ENCODE results near the gene CCDC13.
"Not testable (repeated sequence)": the region's sequence is repeated elsewhere in the genome, so short reads cannot be mapped to it uniquely, and the experiment has no call there.

The CCDC13 gene

DNA sequence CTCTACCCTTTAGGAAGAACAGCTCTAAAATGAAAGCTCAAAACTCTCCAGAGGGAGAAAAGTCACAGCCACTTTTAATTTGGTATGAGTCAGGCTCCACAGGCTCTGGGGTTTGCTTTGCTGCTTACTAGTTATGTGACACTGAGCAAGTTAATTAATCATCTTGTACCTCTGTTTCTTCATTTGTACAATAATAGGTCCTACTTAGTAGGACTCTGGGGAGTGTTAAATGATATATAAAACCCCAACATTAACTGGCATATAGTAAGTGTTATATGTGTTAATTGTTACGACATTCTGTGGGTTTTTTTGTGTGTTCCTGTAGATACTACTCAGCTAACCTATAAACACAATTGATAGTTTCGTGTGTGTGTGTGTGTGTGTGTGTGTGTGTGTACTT is 42.8 kb upstream of the CCDC13 start:
- no peak for ATAC-seq (ENCODE audit: low read depth)
- H3K9me3 ChIP-seq (ENCODE audit: severe bottlenecking) = no peaks in the 10 kb centered on the region
- TF ChIP-seq CTCF (IDR thresholded peaks at IDR 0.05; ENCODE audit: poor library complexity, severe bottlenecking) = no peak
- H3K36me3 ChIP-seq (ENCODE audit: low read depth) = no peaks in the 10 kb centered on the region
- H3K4me3 ChIP-seq (ENCODE audit: severe bottlenecking) = no peak overlapping the region
- H3K27ac ChIP-seq (ENCODE audit: poor library complexity, severe bottlenecking) = no peak overlapping the region
- no peak for DNase-seq (ENCODE audit: low spot score)
- H3K27me3 ChIP-seq (ENCODE audit: insufficient read depth, poor library complexity, severe bottlenecking) = no peaks in the 10 kb centered on the region
- peaks cover 29% of the 10 kb centered on the region for H3K4me1 ChIP-seq (ENCODE audit: insufficient read depth, poor library complexity, severe bottlenecking)

DNA sequence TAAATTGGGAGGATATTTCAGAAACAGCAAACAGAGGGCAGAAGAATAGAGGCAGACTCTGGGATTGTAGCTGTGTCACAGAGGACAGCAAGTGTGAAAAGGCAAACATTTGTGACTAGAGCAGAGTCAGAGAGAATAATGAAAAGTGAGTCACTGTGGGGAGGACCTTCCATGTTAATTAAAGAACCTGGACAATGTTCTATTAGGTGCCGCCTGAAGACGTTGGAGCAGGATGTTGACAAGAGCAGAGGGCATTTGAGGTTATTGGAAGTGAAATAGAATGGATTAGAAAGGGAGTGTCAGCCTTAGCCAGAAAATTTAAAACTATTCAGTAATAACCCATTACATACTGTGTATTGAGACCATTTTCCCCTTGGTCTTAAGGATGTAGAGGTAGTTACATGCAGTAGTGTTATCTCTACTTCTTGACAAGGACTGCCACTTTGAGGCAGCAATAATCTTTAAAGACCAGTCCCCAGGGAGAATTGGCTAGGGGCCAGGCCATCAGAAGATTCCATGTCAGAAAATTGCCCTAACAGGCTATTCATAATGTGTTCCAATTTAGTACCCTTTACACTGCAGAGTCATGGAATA is 42.0 kb upstream of the CCDC13 start:
- ATAC-seq (ENCODE audit: low read depth) (peak; percentile 70; the same call in 2 of the 3 replicates), DNase-seq (ENCODE audit: low spot score) (no peak)
- H3K36me3 ChIP-seq (ENCODE audit: low read depth) = no peaks in the 10 kb centered on the region
- peaks cover 22% of the 10 kb centered on the region for H3K4me1 ChIP-seq (ENCODE audit: insufficient read depth, poor library complexity, severe bottlenecking)
- no peak overlapping the region for H3K4me3 ChIP-seq (ENCODE audit: severe bottlenecking)
- no peaks in the 10 kb centered on the region for H3K9me3 ChIP-seq (ENCODE audit: severe bottlenecking)
- H3K27ac ChIP-seq (ENCODE audit: poor library complexity, severe bottlenecking) = no peak overlapping the region
- TF ChIP-seq CTCF (IDR thresholded peaks at IDR 0.05; ENCODE audit: poor library complexity, severe bottlenecking) = no peak
- H3K27me3 ChIP-seq (ENCODE audit: insufficient read depth, poor library complexity, severe bottlenecking) = no peaks in the 10 kb centered on the region

- ATAC-seq (ENCODE audit: low read depth) (no peak), DNase-seq (ENCODE audit: low spot score) (no peak)
- H3K36me3 ChIP-seq (ENCODE audit: low read depth) = no peaks in the 10 kb centered on the region
- H3K27me3 ChIP-seq (ENCODE audit: insufficient read depth, poor library complexity, severe bottlenecking) = no peaks in the 10 kb centered on the region
- peaks cover 16% of the 10 kb centered on the region for H3K4me1 ChIP-seq (ENCODE audit: insufficient read depth, poor library complexity, severe bottlenecking)
- no peak overlapping the region for H3K4me3 ChIP-seq (ENCODE audit: severe bottlenecking)
- H3K9me3 ChIP-seq (ENCODE audit: severe bottlenecking) = no peaks in the 10 kb centered on the region
- TF ChIP-seq CTCF (IDR thresholded peaks at IDR 0.05; ENCODE audit: poor library complexity, severe bottlenecking) = no peak
- H3K27ac ChIP-seq (ENCODE audit: poor library complexity, severe bottlenecking) = no peak overlapping the region
Observed at GRCh38 chr3:42814246-42814645, 41.2 kb upstream of the CCDC13 start.

- not testable (repeated sequence) for H3K27me3 ChIP-seq (ENCODE audit: insufficient read depth, poor library complexity, severe bottlenecking); ATAC-seq (ENCODE audit: low read depth); H3K27ac ChIP-seq (ENCODE audit: poor library complexity, severe bottlenecking); DNase-seq (ENCODE audit: low spot score); H3K36me3 ChIP-seq (ENCODE audit: low read depth); H3K4me3 ChIP-seq (ENCODE audit: severe bottlenecking); H3K9me3 ChIP-seq (ENCODE audit: severe bottlenecking)
- H3K4me1 ChIP-seq (ENCODE audit: insufficient read depth, poor library complexity, severe bottlenecking) = peaks cover 16% of the 10 kb centered on the region
Observed at GRCh38 chr3:42811118-42811883, 38.2 kb upstream of the CCDC13 start.

DNA sequence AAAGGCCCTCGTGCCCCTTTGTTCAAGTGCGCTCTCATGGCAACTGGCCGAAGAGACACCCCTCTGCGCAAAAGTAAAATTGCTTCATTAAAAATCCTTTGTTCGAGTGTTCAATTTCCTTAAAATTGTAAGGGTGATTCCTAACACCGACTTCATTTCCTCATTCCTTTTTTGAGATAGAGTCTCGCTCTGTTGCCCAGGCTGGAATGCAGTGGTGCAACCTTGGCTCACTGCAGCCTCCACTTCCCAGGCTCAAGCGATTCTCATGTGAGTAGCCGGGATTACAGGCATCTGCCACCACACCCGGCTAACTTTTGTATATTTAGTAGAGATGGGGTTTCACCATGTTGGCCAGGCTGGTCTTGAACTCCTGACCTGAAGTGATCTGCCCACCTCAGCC is 37.7 kb upstream of the CCDC13 start:
- not testable (repeated sequence) for H3K27me3 ChIP-seq (ENCODE audit: insufficient read depth, poor library complexity, severe bottlenecking); H3K9me3 ChIP-seq (ENCODE audit: severe bottlenecking); H3K36me3 ChIP-seq (ENCODE audit: low read depth); H3K27ac ChIP-seq (ENCODE audit: poor library complexity, severe bottlenecking); H3K4me3 ChIP-seq (ENCODE audit: severe bottlenecking); ATAC-seq (ENCODE audit: low read depth); DNase-seq (ENCODE audit: low spot score)
- H3K4me1 ChIP-seq (ENCODE audit: insufficient read depth, poor library complexity, severe bottlenecking) = peaks cover 11% of the 10 kb centered on the region

- TF ChIP-seq CTCF (IDR thresholded peaks at IDR 0.05; ENCODE audit: poor library complexity, severe bottlenecking) = no peak
- H3K27me3 ChIP-seq (ENCODE audit: insufficient read depth, poor library complexity, severe bottlenecking) = no peaks in the 10 kb centered on the region
- H3K4me1 ChIP-seq (ENCODE audit: insufficient read depth, poor library complexity, severe bottlenecking) = no peaks in the 10 kb centered on the region
- no peaks in the 10 kb centered on the region for H3K9me3 ChIP-seq (ENCODE audit: severe bottlenecking)
- H3K36me3 ChIP-seq (ENCODE audit: low read depth) = no peaks in the 10 kb centered on the region
- no peak within 1 kb of the TSS for H3K4me3 ChIP-seq (ENCODE audit: severe bottlenecking)
- no peak within 1 kb of the TSS for H3K27ac ChIP-seq (ENCODE audit: poor library complexity, severe bottlenecking)
- ATAC-seq (ENCODE audit: low read depth) = no peak
- DNase-seq (ENCODE audit: low spot score) = no peak
Observed at GRCh38 chr3:42809202-42809601, 36.1 kb upstream of the CCDC13 start, which contains the start of gene ACKR2. ACKR2 (plus strand) TSS chr3:42809445; CDS start chr3:42864503, 55,058 bp downstream.
